OCI-LY7 (cell line): Measurements from ENCODE around the gene UROS.

Source experiments
- CTCF ChIP-seq: fragments of 200-600 bp; sonication (generic); conservative IDR thresholded peaks from 2 replicates; pipeline ENCODE4 v1.5.1; 2014; ENCODE audit warnings: mild to moderate bottlenecking, antibody characterized with exemption, low read length, moderate library complexity, mixed read lengths
- EZH2phosphoT487 ChIP-seq: fragments of 200-600 bp; sonication (generic); IDR thresholded peaks from 2 replicates; pipeline ENCODE4 v1.6.1; 2018; ENCODE audit warnings: low read depth, borderline replicate concordance, mild to moderate bottlenecking, mixed run types, antibody characterized with exemption, low read length, moderate library complexity, mixed read lengths

GRCh38 chr10:125836746-125837145 lies 13.7 kb upstream of the UROS start:
- no peak for TF ChIP-seq CTCF
- TF ChIP-seq EZH2phosphoT487, result no peak
